SW 1271 (cell line): ENCODE results near the gene ADORA2B.

Experiments used
- DNase-seq, 2 experiments: peaks; one replicate each; lab custom pipeline; 2025; lab: John Stamatoyannopoulos, UW

Gene ADORA2B

DNA sequence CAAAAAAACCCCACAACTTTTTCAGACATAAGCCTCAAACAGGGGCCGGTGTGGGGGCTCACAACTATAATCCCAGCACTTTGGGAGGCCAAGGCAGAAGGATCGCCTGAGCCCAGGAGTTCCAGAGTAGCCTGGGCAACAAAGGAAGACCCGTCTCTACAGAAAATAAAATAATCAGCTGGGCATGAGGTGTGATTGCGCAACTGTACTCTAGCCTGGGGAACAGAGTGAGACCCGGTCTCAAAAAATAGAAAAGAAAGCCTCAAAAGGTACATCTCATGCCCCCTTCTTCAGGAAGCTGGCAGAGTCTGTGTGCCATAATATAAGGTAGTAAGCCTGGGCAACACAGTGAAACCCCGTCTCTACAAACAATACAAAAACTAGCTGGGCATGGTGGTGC, 51.4 kb downstream of the ADORA2B start:
- no peak for DNase-seq

DNA sequence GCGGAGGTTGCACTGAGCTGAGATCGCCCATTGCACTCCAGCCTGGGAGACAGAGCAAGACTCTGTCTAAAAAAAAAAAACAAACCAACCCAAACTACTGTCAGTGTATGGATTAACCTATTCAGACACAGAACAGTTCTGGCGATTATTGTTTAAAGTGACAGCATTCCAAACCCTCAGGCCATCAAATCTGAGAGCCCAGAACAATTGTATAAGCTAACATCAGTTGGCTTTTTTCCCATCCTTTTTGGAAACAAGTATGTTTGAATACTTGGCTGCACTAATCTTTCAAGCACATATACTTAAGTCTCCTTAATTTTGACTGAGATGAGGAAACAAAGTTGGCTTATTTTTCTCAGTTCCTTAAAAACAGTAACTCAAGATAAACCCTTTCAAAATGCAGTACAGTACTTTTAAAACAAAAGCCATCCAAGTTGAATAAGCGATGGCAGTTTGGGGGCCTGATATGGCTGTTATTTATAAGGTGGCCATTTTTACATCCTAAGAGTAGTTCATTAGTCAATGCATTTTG, 53.2 kb downstream of the ADORA2B start:
- DNase-seq = no peak

DNA sequence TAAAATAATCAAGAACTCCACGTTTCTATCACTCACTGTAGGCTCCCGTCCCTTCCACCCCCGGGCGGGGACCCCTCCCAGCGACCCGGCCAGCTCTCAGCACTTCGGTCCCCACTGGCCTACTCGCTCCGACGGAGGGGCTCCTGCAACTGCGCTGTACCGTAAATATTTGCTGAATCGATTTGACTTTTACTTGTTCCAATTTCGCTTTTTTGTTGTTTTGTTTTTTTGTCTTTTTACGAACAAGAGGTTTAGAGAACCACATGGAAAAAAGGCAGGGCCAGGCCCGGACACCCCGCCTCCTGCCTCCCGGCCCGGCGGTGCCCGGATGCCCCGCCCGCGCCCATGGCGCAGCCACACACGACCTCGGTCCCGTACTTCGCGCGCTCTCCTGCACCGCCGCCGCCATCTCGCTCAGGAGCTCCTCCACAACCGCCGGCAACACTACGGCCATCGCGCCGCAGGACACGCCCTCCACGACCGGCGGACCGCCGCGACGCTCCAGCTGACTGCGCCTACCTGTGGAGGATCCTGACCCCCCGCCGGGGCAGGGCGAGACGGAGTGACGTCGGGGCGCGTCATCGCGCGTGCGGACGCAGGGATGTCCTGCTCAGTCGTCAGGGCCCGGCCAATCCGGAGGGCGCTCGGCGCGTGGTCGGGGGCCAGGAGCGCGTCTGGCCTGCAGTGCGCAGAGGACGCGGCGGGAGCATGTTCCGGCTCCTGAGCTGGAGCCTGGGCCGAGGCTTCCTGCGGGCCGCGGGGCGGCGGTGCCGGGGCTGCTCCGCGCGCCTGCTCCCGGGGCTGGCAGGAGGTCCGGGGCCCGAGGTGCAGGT, 54.4 kb downstream of the ADORA2B start, which contains the start of the genes TTC19 and ZSWIM7:
Gene TTC19, plus strand, starts transcription at position 684 of the 833 bp plus-strand sequence. Its CDS starts 25 bp downstream, at position 709.
Gene ZSWIM7, minus strand, starts transcription at position 564 of the 833 bp plus-strand sequence. Its CDS starts 110 bp downstream, at position 454.
- peak; percentile 91 to 96 for DNase-seq

DNA sequence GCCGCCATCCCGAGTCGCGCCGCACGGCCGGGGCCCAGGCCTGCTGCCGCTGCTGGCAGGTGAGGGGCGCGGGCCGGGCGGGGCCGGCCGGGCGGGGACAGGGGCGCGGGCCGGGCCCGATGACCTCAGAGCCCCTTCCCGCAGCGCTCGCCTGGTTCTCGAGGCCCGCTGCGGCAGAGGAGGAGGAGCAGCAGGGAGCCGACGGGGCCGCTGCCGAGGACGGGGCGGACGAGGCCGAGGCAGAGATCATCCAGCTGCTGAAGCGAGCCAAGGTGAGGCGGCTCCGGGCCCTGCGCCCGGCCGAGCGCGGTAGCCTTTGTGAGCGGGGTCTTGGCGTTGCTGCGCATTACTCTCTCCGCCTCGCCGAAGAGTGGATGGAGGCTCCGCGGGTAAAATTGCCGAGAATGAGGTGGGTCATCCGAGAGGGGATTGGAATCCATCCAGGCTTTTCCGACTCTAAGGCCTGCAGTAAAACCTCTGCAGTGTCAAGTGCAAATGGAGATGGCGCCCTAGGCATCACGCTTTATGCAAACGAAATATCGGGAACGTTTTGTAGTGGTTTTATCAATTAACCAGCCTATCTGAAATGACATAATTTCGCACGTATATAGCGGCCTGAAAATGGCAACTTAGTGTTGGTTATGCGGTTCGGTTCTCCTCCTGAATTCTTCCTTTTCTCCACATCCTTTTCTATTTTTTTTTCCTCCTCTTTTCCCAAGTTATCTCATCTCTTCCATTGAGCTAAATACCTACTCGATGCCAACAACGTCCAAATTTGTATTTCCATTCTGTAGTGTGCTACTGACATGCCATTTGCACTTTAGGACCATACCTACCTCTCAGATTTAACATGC, 55.3 kb downstream of the ADORA2B start:
- DNase-seq = no peak

DNA sequence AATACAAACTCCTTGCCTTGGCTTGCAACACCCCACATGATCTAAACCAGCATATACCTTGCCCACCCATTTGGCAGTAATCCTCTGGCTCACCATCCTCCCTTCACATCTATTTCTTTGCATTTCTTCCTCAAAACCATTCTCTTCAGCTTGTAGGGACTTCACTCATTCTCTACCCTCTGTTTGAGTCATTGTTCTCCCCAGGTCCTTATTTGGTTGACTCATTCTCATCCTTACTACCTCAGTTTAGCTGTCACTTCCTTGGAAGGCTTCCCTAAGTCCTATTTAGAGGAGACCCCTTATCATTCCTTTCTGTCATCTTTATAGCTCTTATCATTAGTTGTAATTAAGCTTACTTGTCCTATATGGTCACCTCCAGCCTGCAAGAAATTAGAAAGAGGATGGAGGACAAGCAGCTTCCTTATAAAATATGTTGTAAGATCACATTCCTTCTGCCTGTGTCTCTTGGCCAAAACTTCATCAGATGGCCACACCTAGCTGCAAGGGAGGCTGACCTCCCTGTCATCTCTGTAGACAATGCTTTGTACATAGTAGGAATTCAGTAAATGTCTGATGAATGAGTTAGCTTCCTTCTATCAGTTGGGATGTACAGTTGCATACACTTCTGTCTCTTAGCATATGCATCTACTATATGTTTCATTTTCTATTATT, 56.4 kb downstream of the ADORA2B start:
- no peak for DNase-seq

DNA sequence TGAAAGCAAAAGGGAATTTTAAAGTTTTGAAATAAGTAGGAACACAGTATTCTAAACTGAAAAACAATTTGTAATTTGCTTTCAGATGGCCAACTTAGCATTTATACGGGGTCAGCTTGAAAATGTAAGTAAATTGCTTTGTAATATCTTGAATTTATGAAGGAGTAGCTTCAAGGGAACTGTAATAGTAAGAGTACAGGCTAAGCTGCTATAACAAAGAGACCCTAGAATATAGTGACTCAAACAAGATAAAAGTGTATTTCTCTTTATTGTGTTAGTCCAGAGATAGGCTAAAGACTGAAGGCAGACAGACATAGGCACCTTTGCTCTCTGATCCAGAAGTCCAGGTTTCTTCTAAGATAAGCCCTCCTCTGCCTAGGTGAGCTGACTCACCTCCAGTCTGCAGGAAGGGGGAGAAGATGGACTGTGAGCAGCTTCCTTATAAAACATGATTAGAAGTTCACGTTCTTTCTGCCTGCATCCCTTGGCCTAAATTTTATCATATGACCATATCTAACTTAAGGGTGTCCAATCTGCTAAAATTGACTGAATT, 57.9 kb downstream of the ADORA2B start:
- DNase-seq = no peak

DNA sequence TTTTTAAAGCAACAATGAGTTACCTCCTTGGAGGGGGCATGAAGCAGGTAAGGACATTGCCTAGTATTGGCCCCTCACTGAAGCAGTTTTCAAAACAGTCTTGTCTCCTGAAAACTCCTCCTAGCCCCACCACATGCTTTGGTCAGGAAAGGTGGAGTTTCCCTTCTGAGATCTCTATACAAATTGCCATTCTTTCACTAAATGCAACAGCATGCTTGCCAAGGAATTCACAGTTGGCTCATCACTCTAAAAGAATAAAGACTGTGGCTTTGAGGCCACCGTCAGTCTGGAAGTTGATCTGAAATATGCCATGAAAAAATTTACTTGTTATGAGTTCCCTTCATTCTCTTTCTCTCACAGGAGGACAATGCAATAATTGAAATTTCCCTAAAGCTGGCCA, 58.9 kb downstream of the ADORA2B start:
- DNase-seq = no peak

DNA sequence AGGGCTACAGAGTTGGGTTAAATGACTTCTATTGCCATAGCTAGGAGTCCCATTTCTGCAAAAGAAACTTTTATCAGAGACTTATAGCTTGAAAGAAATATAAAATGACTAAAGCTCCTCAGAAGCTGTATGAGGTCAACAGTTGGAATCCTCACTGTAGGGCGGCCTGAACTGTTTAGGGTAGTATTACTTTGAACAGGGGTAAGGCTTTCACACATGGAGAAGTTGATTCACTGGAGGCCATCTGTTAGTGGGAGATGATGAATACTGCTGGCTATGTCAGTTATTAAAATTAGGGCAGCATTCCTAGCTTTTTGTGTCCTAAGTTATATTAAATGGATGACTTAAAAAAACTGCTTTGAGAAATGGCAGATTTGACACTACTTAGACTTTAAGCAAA, 60.7 kb downstream of the ADORA2B start:
- no peak for DNase-seq

DNA sequence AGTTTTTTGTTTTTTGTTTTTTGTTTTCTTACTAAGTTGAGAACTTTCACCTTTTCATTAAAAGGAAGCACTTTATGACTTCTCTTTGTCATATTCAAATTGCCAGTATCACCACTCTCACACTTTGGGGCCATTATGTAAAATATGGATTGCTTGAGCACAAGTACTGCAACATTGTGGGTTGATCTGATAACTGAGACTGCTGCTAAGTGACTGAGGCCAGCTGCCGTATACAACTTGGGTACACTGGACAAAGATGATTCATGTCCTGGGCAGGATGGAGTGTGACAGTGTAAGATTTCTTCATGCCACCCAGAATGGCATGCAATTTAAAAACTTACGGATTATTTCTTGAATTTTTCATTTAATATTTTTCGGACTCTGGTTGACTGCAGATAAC, 62.5 kb downstream of the ADORA2B start:
- peak in 1 of 2 experiments; percentile 50 for DNase-seq

DNA sequence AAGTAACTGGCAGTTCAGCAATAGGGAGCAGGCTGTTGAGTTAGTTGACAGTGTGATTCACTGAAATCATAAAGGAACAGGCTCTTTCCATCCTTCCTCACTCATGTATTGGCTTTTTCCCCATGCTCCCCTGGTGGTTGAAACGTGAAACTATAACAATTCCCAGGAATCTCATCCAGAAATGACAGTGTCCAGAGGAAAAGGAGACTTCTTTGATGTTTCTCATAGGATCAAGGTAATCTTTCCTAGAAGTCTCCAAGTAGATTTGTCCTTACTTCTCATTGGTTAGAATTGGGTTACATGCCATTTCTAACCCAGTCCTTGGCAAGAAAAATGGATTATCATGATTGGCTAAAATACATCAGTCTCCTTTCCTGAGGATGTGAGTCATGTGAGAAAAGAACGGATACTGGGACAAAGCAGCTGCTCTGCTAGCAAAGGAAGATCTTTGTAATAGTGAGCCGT, 69.0 kb downstream of the ADORA2B start:
- DNase-seq = peak; percentile 90 to 98

DNA sequence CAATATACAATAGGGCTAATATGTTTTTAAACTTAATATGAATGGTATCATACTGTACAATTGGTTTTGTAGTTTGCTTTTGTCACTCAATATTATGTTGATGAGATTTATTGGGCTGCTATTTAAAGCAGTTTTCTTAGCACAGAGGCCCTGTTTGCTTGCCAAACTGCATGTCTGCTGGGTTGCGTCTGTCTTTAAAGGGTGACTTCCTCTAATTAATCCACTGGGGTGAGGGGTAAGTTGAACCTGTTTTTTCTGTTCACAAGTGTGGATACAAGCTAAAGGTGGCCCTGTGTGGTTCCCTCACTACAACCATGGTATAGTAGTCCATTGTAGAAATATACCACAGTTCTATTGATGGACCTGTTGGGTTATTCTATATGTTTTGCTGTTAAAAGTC, 74.4 kb downstream of the ADORA2B start:
- no peak for DNase-seq

DNA sequence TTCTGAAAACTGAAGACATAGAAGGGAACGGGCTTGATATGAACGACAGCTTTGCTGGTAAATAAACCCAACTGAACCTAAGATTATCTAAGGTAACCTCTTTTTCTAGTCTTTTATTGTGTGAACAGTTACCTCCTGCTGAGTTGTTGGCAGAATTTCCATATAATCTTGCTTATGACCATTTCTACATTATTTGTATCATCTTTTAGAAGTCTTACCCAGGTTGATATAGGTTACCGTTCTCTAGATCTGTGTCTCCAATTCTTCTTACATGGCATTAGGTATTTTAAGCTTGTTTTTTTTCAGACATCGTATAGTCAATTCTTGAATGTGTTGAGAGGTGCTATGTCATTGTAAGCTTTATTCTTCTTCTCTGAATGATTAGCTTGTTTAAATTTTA, 79.0 kb downstream of the ADORA2B start:
- no peak for DNase-seq

DNA sequence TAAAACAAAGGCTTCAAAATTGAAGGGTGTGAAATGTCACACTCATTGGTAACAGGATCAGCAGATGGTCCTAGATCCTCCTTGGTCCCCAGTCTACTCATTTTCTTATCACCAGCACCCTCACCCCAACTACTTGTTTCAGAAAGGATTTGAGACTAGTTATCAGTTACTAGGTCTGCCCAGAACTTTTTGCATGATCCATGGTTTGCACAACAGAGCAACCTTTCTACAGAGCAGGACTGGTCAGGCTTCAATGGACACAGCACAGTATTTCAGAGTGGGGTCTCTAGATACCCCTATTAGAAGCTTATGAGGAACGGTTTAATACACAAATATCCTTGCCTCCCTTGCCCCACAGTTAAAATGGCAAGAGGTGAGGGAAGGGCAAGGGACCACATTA, 80.3 kb downstream of the ADORA2B start:
- DNase-seq = no peak
